ENCODE results near the gene TMEM215. TPM values are rescaled to one million over a fixed set of nuclear protein-coding genes. Genes with fewer than 3 reads are reported as not detected.

The TMEM215 gene
- total RNA-seq, 2 donors from 2014 or later: not detected

- intact Hi-C loops (cut with DNase I): no loop called here
- H3K27me3 ChIP-seq: no peaks in the 10 kb centered on the region
- no peak for TF ChIP-seq CTCF (IDR thresholded peaks at IDR 0.05)
- no peak overlapping the region for H3K27ac ChIP-seq
- no peak for DNase-seq
- H3K4me1 ChIP-seq: no peaks in the 10 kb centered on the region
- no peaks in the 10 kb centered on the region for H3K36me3 ChIP-seq
- H3K9me3 ChIP-seq: no peaks in the 10 kb centered on the region
- no peak overlapping the region for H3K9ac ChIP-seq (ENCODE audit: low read depth in 2 of 2, low read length in 2 of 2)
- H3K4me3 ChIP-seq: no peak overlapping the region
Measured at GRCh38 chr9:32820322-32820721, 37.0 kb downstream of the TMEM215 start.

- Histone ChIP-seq H3K36me3 (no peaks in the 10 kb centered on the region), H3K9ac (ENCODE audit: low read depth in 2 of 2, low read length in 2 of 2) (no peak overlapping the region), H3K9me3 (no peaks in the 10 kb centered on the region), H3K27me3 (no peaks in the 10 kb centered on the region), H3K4me1 (no peaks in the 10 kb centered on the region), H3K27ac (no peak overlapping the region), H3K4me3 (no peak overlapping the region)
- intact Hi-C loops (cut with DNase I): no loop called here
- no peak for DNase-seq
- no peak for TF ChIP-seq CTCF (IDR thresholded peaks at IDR 0.05)
Measured at GRCh38 chr9:32823101-32823500, 39.8 kb downstream of the TMEM215 start.

GRCh38 chr9:32823551-32823950, 40.2 kb downstream of the TMEM215 start:
- DNase-seq: no peak
- TF ChIP-seq CTCF (IDR thresholded peaks at IDR 0.05): no peak
- Histone ChIP-seq H3K9me3 (no peaks in the 10 kb centered on the region), H3K4me1 (no peaks in the 10 kb centered on the region), H3K36me3 (no peaks in the 10 kb centered on the region), H3K27ac (no peak overlapping the region), H3K4me3 (no peak overlapping the region), H3K9ac (ENCODE audit: low read depth in 2 of 2, low read length in 2 of 2) (no peak overlapping the region), H3K27me3 (no peaks in the 10 kb centered on the region)
- intact Hi-C loops (cut with DNase I): no loop called here

- TF ChIP-seq CTCF (IDR thresholded peaks at IDR 0.05): no peak
- H3K9me3 ChIP-seq: no peaks in the 10 kb centered on the region
- intact Hi-C loops (cut with DNase I): no loop called here
- no peak overlapping the region for H3K27ac ChIP-seq
- H3K27me3 ChIP-seq: no peaks in the 10 kb centered on the region
- H3K9ac ChIP-seq (ENCODE audit: low read depth in 2 of 2, low read length in 2 of 2): no peak overlapping the region
- H3K4me3 ChIP-seq: no peak overlapping the region
- H3K4me1 ChIP-seq: no peaks in the 10 kb centered on the region
- H3K36me3 ChIP-seq: no peaks in the 10 kb centered on the region
- DNase-seq: no peak
Measured at GRCh38 chr9:32825203-32825602, 41.9 kb downstream of the TMEM215 start.

GRCh38 chr9:32828861-32829260, 45.5 kb downstream of the TMEM215 start:
- Histone ChIP-seq H3K4me1 (no peaks in the 10 kb centered on the region), H3K27ac (no peak overlapping the region), H3K36me3 (no peaks in the 10 kb centered on the region), H3K4me3 (no peak overlapping the region), H3K9me3 (no peaks in the 10 kb centered on the region), H3K27me3 (no peaks in the 10 kb centered on the region), H3K9ac (ENCODE audit: low read depth in 2 of 2, low read length in 2 of 2) (no peak overlapping the region)
- intact Hi-C loops (cut with DNase I): no loop called here
- no peak for DNase-seq
- TF ChIP-seq CTCF (IDR thresholded peaks at IDR 0.05): no peak

- no peaks in the 10 kb centered on the region for H3K4me1 ChIP-seq
- TF ChIP-seq CTCF (IDR thresholded peaks at IDR 0.05): no peak
- no peak overlapping the region for H3K9ac ChIP-seq (ENCODE audit: low read depth in 2 of 2, low read length in 2 of 2)
- no peaks in the 10 kb centered on the region for H3K9me3 ChIP-seq
- peaks cover 3% of the 10 kb centered on the region for H3K27me3 ChIP-seq
- H3K27ac ChIP-seq: no peak overlapping the region
- H3K36me3 ChIP-seq: no peaks in the 10 kb centered on the region
- no peak overlapping the region for H3K4me3 ChIP-seq
- no peak for DNase-seq
- intact Hi-C loops (cut with DNase I): no loop called here
Measured at GRCh38 chr9:32832346-32832745, 49.0 kb downstream of the TMEM215 start.
